Prostate gland (tissue), 2 donors: ENCODE results near the gene PCP2. TPM values are rescaled to one million over a fixed set of nuclear protein-coding genes. Genes with fewer than 3 reads are reported as not detected.

Experiments
- DNase-seq: peaks from one replicate; pipeline ENCODE4 v3.0.0-alpha.2; 2019; ENCODE audit warnings: low spot score
- H3K27ac ChIP-seq, 2 donors: fragments of 200-600 bp; sonication (generic); 2 replicates each; pipeline ENCODE4 v1.5.1; 2017 to 2019
- H3K27me3 ChIP-seq: fragments of 200-600 bp; sonication (generic); replicated peaks from 2 replicates; pipeline ENCODE4 v1.5.1; 2019; ENCODE audit not compliant: insufficient read depth
- H3K36me3 ChIP-seq, 2 donors: fragments of 200-600 bp; sonication (generic); 1 replicate in 1 of 2; 2 replicates in 1 of 2; pipeline versions ENCODE4 v1.5.1 to v1.8.1; 2017 to 2019
- H3K4me1 ChIP-seq: fragments of 200-600 bp; sonication (generic); replicated peaks from 2 replicates; pipeline ENCODE4 v1.5.1; 2019
- H3K4me3 ChIP-seq, 2 donors: fragments of 200-600 bp; sonication (generic); 2 replicates each; pipeline ENCODE4 v1.5.1; 2017 to 2019
- H3K9me3 ChIP-seq: fragments of 200-600 bp; sonication (generic); 2 replicates; pipeline ENCODE4 v1.5.1; 2017
- POLR2A ChIP-seq: fragments of 450-650 bp; IDR thresholded peaks from one replicate; pipeline ENCODE4 v1.6.1; 2016; ENCODE audit warnings: antibody characterized with exemption, mild to moderate bottlenecking
- POLR2AphosphoS5 ChIP-seq: sonication (generic); formaldehyde crosslinking; IDR thresholded peaks from one replicate; pipeline ENCODE4 v1.6.1; 2017; ENCODE audit warnings: antibody characterized with exemption
- WGBS: methylation state at CpG from one replicate; pipeline ENCODE4 v1.1.5; 2018; 5-methylcytosine and 5-hydroxymethylcytosine counted together
- intact Hi-C: fragments of 100-400 bp; cut with DNase I; formaldehyde crosslinking; loops from one replicate; pipeline ENCODE4 v1.14.2; 2022
- total RNA-seq, 2 donors: library from RNA; depleted of rRNA; stranded (reverse); fragments of >200 nt; gene quantifications; one replicate each; pipeline ENCODE4 v1.1.0, GENCODE V29; 2016
- TF ChIP-seq, protein P1 (sequence below), 4 experiments: fragments of 200-600 bp in 2 of 4; fragments of 450-650 bp in 2 of 4; sonication (generic) in 2 of 4; IDR thresholded peaks; 1 replicate in 3 of 4; 2 replicates in 1 of 4; pipeline ENCODE4 v1.5.1; 2016 to 2019; ENCODE audit warnings: antibody characterized with exemption in 4 of 4, mild to moderate bottlenecking in 2 of 4, moderate library complexity in 2 of 4

PCP2 gene
- total RNA-seq, 2 donors from 2014 or later, result 1.8 to 10.2 TPM

DNA sequence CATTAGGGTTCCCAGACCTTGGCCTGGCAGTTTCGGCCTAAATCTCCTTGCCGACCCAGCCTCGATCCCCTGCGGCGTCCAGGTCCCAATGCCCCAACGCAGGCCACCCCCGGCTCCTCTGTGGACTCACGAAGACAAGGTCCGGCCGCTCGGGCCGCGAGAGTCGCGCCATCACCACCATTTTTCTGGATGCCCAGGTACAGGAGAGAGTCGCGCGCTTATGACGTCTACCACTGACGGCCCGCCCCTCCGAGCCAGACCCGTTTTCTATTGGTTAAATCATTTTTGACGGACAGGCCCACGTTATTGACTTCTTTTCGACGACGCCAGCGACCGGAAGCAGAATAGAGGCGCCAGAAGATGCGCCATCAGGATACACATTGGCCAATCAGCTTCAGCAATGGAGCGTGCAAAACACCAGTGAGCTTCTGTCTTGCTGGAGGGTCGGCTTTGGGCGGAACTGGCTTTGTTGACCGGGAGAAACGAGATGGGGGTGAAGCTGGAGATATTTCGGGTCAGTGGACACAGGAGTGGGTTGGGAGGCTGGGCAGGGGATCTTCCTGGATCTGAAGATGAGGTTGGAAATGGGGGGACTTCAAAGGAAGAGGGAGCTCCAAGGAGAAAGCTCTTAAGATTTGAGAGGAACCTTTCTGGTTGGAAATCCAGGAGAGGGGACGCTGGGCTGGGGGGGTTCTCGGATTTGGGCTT lies 4.0 kb downstream of the PCP2 start, which contains the start of the genes PET100 and XAB2:
TSS of gene PET100 (plus strand) at position 447 of the 708 bp plus-strand sequence. CDS start at position 488, 41 bp downstream.
TSS of gene XAB2 (minus strand) at position 199 of the 708 bp plus-strand sequence. CDS start at position 181, 18 bp downstream.
- Histone ChIP-seq H3K27ac (peak within 1 kb of the TSS; percentile 78 to 84), H3K9me3 (no peaks in the 10 kb centered on the region), H3K4me1 (peaks cover 13% of the 10 kb centered on the region), H3K4me3 (peak within 1 kb of the TSS; percentile 84 to 92), H3K27me3 (no peaks in the 10 kb centered on the region), H3K36me3 (peaks cover 0 to 6% of the 10 kb centered on the region in 2 donors)
- under 1% methylated on average over 40 of the region's 40 CpGs for WGBS
- peak; percentile 50 for TF ChIP-seq POLR2A
- TF ChIP-seq, protein P1, sequence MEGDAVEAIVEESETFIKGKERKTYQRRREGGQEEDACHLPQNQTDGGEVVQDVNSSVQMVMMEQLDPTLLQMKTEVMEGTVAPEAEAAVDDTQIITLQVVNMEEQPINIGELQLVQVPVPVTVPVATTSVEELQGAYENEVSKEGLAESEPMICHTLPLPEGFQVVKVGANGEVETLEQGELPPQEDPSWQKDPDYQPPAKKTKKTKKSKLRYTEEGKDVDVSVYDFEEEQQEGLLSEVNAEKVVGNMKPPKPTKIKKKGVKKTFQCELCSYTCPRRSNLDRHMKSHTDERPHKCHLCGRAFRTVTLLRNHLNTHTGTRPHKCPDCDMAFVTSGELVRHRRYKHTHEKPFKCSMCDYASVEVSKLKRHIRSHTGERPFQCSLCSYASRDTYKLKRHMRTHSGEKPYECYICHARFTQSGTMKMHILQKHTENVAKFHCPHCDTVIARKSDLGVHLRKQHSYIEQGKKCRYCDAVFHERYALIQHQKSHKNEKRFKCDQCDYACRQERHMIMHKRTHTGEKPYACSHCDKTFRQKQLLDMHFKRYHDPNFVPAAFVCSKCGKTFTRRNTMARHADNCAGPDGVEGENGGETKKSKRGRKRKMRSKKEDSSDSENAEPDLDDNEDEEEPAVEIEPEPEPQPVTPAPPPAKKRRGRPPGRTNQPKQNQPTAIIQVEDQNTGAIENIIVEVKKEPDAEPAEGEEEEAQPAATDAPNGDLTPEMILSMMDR (IDR thresholded peaks at IDR 0.05), result peak in 2 of 4 experiments; percentile 6 to 13
- TF ChIP-seq POLR2AphosphoS5, result peak; percentile 99
- peak; percentile 99 for DNase-seq
- intact Hi-C loops, result loop anchor here (10.0 kb wide), 1 partner anchor 535 kb away; no protein-coding TSS in a partner anchor

DNA sequence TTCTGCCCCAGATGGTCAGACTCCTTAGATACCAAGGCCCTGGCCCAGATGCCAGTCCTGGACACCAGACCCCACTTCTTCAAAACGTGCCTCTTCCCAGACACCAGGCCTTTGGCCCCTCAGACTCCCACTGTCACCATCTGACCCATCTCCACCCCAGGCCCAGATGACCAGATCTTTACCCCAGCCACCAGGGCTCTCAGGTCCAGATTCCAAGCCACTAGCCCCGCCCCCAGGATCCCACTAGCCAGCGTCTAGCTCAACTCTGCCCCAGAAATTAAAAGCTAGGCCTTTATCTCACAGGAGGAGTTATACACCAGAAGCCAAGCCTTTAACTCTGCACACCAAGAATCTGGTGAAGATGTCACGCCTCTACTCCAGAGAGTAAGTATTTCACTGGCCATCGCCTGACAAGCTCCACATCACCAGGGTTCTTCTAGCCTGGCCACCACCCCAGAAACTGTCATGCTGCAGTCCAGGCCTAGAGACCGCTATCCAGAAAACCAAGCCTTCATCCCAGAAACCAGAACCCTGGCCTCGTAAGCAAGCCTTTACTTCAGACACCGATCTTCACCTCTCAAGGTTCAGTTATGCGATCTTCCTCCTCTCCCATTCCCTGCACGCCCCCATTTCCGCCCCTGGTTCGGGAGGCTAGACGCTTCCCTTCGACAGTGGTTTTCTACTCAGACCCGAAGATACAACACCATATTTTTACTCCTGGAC lies 4.8 kb downstream of the PCP2 start:
- H3K36me3 ChIP-seq, result peaks cover 0 to 6% of the 10 kb centered on the region in 2 donors
- DNase-seq, result no peak
- peak overlapping the region; percentile 78 to 84 for H3K27ac ChIP-seq
- no peaks in the 10 kb centered on the region for H3K9me3 ChIP-seq
- WGBS, result 3% methylated on average over 15 of the region's 15 CpGs
- TF ChIP-seq POLR2A (no peak), POLR2AphosphoS5 (no peak)
- TF ChIP-seq, protein P1 (IDR thresholded peaks at IDR 0.05), result no peak
- H3K27me3 ChIP-seq, result no peaks in the 10 kb centered on the region
- H3K4me1 ChIP-seq, result peaks cover 13% of the 10 kb centered on the region
- intact Hi-C loops, result no loop called here
- peak overlapping the region; percentile 84 to 92 for H3K4me3 ChIP-seq

- intact Hi-C loops, result no loop called here
- TF ChIP-seq, protein P1 (IDR thresholded peaks at IDR 0.05), result no peak
- TF ChIP-seq POLR2A, result no peak
- no peak for TF ChIP-seq POLR2AphosphoS5
- DNase-seq, result no peak
- Histone ChIP-seq H3K4me1 (peaks cover 13% of the 10 kb centered on the region), H3K36me3 (peaks cover 4 to 21% of the 10 kb centered on the region in 2 donors), H3K9me3 (no peaks in the 10 kb centered on the region), H3K27me3 (no peaks in the 10 kb centered on the region), H3K27ac (no peak overlapping the region), H3K4me3 (no peak overlapping the region)
- WGBS, result 92% methylated on average over 24 of the region's 24 CpGs
Observed at GRCh38 chr19:7627166-7627565, 6.4 kb downstream of the PCP2 start.

GRCh38 chr19:7625763-7626372 lies 7.7 kb downstream of the PCP2 start:
- Histone ChIP-seq H3K36me3 (peaks cover 11 to 32% of the 10 kb centered on the region in 2 donors), H3K4me1 (peaks cover 13% of the 10 kb centered on the region), H3K27me3 (no peaks in the 10 kb centered on the region), H3K4me3 (no peak overlapping the region), H3K27ac (no peak overlapping the region), H3K9me3 (no peaks in the 10 kb centered on the region)
- TF ChIP-seq, protein P1 (IDR thresholded peaks at IDR 0.05), result no peak
- TF ChIP-seq POLR2AphosphoS5 (no peak), POLR2A (no peak)
- 96% methylated on average over 34 of the region's 34 CpGs for WGBS
- intact Hi-C loops, result no loop called here
- DNase-seq, result no peak
